ENCODE measurements around the gene USP1. TPM values are rescaled to one million over a fixed set of nuclear protein-coding genes. Genes with fewer than 3 reads are reported as not detected.

Gene USP1
- polyA plus RNA-seq, 1 donor from 2014 or later = 20.3 TPM

- no peaks in the 10 kb centered on the region for H3K36me3 ChIP-seq (ENCODE audit: insufficient read depth, low read length)
- no peaks in the 10 kb centered on the region for H3K9me3 ChIP-seq (ENCODE audit: low read length)
- H3K9me2 ChIP-seq (ENCODE audit: insufficient read depth, low read length) = no peaks in the 10 kb centered on the region
- no peak overlapping the region for H3K9ac ChIP-seq (ENCODE audit: low read length)
- no peaks in the 10 kb centered on the region for H3K79me2 ChIP-seq (replicated peaks; ENCODE audit: insufficient read depth, low read length)
- H3F3A ChIP-seq (ENCODE audit: insufficient read depth, low read length, poor library complexity, severe bottlenecking) = no peaks in the 10 kb centered on the region
- no peaks in the 10 kb centered on the region for H4K20me1 ChIP-seq (ENCODE audit: insufficient read depth)
- H3K4me2 ChIP-seq (ENCODE audit: low read length) = no peak overlapping the region
- TF ChIP-seq REST (IDR thresholded peaks at IDR 0.05; ENCODE audit: borderline replicate concordance) (no peak), EP300 (conservative IDR thresholded peaks at IDR 0.05; ENCODE audit: poor library complexity, severe bottlenecking) (no peak), CTCF (IDR thresholded peaks at IDR 0.05; ENCODE audit: poor library complexity, severe bottlenecking) (no peak), MXI1 (conservative IDR thresholded peaks at IDR 0.05; ENCODE audit: poor library complexity, severe bottlenecking) (no peak), SMC3 (conservative IDR thresholded peaks at IDR 0.05; ENCODE audit: poor library complexity) (no peak), EZH2 (IDR thresholded peaks at IDR 0.05; ENCODE audit: borderline replicate concordance, insufficient read depth, low read length, poor library complexity, severe bottlenecking) (no peak), POLR2AphosphoS5 (IDR thresholded peaks at IDR 0.05) (no peak), RAD21 (conservative IDR thresholded peaks at IDR 0.05) (no peak), TAF1 (IDR thresholded peaks at IDR 0.05; ENCODE audit: low read depth) (no peak)
- no peak overlapping the region for H3K27ac ChIP-seq (ENCODE audit: low read length)
- no peak overlapping the region for H3K4me3 ChIP-seq (ENCODE audit: low read length)
- H3K27me3 ChIP-seq (ENCODE audit: insufficient read depth, low read depth, low read length) = no peaks in the 10 kb centered on the region
- H2AFZ ChIP-seq (ENCODE audit: low read depth, low read length) = no peak overlapping the region
These were observed 35.7 kb upstream of the USP1 start for GRCh38 chr1:62401034-62401760.

GRCh38 chr1:62405247-62405646, 31.6 kb upstream of the USP1 start:
- no peak for TF ChIP-seq POLR2AphosphoS5 (IDR thresholded peaks at IDR 0.05)
- TF ChIP-seq TAF1 (IDR thresholded peaks at IDR 0.05; ENCODE audit: low read depth) = no peak
- TF ChIP-seq SMC3 (conservative IDR thresholded peaks at IDR 0.05; ENCODE audit: poor library complexity) = no peak
- no peak for TF ChIP-seq EZH2 (IDR thresholded peaks at IDR 0.05; ENCODE audit: borderline replicate concordance, insufficient read depth, low read length, poor library complexity, severe bottlenecking)
- TF ChIP-seq MXI1 (conservative IDR thresholded peaks at IDR 0.05; ENCODE audit: poor library complexity, severe bottlenecking) = no peak
- no peak for TF ChIP-seq RAD21 (conservative IDR thresholded peaks at IDR 0.05)
- TF ChIP-seq CTCF (IDR thresholded peaks at IDR 0.05; ENCODE audit: poor library complexity, severe bottlenecking) = no peak
- TF ChIP-seq EP300 (conservative IDR thresholded peaks at IDR 0.05; ENCODE audit: poor library complexity, severe bottlenecking) = no peak
- TF ChIP-seq REST (IDR thresholded peaks at IDR 0.05; ENCODE audit: borderline replicate concordance) = no peak
- H3K4me3 ChIP-seq (ENCODE audit: low read length) = no peak overlapping the region

More at GRCh38 chr1:62405247-62405646, 31.6 kb upstream of the USP1 start:
- Histone ChIP-seq H4K20me1 (ENCODE audit: insufficient read depth) (no peaks in the 10 kb centered on the region), H3K27ac (ENCODE audit: low read length) (no peak overlapping the region), H3K27me3 (ENCODE audit: insufficient read depth, low read depth, low read length) (no peaks in the 10 kb centered on the region), H3K4me2 (ENCODE audit: low read length) (no peak overlapping the region), H3K9me3 (ENCODE audit: low read length) (no peaks in the 10 kb centered on the region), H2AFZ (ENCODE audit: low read depth, low read length) (no peak overlapping the region), H3K9me2 (ENCODE audit: insufficient read depth, low read length) (no peaks in the 10 kb centered on the region), H3K36me3 (ENCODE audit: insufficient read depth, low read length) (no peaks in the 10 kb centered on the region), H3K79me2 (replicated peaks; ENCODE audit: insufficient read depth, low read length) (no peaks in the 10 kb centered on the region), H3K9ac (ENCODE audit: low read length) (no peak overlapping the region), H3F3A (ENCODE audit: insufficient read depth, low read length, poor library complexity, severe bottlenecking) (no peaks in the 10 kb centered on the region)

All from neural cell (in vitro differentiated cells).